Activated T-cell treated with anti-CD3 and anti-CD28 coated beads for 4 hours (primary cell): Measurements from ENCODE around the gene IMPACT.

ENCODE experiments used
- DNase-seq: peaks from one replicate; pipeline ENCODE4 v3.0.0-alpha.2; 2020

IMPACT gene

DNA sequence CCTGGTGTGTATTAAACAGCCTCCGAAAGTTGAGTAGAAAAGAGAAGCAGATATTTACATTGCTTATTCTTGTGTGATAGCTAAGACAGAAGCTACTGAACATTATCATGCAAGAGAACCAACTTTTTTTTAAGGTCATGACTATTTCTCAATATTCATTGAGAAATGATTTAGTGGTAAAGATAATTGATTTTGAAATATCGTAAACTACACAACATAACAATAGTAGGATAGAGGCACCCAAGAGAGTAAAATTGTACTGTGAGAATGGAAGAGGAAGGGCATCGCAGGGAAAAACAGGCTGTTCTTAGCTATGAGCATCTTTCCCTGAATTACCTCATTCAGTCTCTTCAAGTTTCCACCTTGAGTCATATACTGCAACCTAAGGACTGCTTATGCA, 59.2 kb downstream of the IMPACT start:
- no peak for DNase-seq

DNA sequence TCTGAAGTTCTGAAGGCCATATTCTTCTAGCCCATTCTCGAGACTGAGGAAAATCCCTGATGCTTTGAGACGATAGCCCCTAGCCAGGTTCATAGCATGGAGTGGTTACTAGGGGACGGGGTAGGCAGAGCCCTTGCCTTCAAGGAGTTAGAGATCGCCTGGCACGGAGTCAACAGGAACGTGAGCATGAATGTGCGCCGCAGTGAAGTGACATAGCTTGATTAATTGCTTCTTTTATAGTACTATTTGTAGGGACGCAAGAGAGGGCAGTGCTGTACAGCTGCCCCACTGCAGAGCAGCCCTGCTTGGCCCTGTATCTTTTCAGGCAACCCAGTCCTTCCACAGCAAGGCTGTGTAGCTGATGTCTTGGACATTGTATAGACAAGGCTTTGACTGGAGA, 60.2 kb downstream of the IMPACT start:
- DNase-seq: no peak

DNA sequence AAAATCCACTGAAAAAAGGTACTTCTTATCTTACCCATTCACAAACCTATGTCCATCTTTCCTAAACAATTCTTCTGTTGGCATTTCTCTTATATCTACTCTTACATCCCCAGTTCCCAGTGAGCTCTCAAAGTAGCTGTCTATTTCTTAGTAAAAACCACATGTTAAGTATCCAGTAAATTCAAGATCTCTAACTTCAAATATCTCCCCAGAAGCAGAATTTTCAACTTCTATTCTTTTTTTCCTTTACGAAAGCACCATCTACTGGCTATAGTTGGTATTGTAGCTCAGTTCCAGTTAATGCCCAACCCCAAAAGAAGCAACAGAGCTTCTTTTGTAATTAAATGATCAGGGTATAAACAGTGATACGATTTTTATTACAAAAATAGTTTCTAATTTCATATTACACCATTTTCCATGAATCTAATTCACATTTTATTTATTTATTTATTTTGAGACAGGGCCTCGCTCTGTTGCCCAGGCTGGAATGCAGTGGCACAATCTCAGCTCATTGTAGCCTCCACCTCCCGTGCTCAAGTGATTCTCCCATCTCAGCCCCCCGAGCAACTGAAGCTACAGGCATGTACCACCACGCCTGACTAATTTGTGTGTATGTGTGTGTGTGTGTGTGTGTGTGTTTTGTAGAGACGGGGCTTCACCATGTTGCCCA, 62.5 kb downstream of the IMPACT start:
- no peak for DNase-seq

DNA sequence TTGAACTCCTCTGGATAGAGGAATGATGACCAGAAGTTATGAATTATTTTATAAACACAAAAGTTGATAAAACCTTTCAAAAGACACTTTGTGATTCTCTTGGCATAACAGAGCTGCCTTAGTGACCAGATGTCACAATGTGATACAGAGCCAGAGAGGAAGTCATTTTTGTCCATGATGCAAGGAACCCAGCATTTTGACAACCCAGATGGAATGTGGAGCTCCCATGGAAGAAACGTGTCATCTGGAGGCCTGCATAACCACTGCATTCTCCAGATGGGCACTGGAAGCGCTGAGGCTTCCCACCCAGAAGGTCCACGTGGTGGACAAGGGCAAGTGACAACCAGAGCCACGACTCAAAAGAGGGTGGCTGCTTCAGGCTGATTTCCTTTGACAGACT, 64.1 kb downstream of the IMPACT start:
- DNase-seq: no peak

DNA sequence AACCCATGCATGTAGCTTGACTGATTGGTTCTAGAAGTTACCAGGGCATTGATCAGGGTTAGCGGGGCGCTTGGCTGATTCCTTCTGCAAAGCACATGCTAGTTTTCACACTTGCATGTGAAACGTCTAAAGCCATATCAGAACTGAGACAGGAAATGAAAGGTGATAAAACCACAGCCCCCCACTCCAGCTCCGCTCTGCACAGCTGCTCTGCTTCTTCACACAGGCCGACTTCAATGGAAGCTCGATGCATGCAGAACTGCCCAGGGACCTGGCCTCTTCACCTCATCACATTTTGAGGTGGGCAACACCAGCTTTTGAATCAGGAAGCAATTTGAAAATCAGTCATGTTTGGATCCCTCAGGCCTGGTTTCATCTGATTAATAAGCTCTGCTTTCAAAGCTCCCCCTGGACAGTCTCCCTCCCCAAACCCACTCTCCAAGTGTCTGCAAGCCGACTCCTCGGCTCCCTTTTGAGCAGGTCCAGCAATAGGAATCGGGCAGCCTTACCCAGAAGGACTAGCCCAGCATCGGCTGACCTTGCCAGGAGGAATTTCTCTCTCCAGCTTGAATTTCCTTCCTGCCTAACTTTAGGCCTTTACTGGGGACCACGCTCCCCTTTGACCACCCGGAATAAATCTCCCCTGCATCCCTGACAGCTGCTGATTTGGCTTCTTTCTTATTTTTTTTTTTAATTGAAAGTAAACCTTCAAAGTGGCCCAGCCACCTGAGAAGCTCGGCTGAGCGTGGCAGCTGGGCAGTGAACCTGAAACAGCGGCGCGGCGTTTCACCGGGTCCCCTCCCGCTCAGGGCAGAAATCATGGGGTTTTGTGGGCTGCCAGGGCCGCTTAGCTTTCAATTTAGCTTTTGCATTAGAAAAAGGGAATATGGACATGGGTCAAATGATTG, 65.7 kb downstream of the IMPACT start:
- no peak for DNase-seq

DNA sequence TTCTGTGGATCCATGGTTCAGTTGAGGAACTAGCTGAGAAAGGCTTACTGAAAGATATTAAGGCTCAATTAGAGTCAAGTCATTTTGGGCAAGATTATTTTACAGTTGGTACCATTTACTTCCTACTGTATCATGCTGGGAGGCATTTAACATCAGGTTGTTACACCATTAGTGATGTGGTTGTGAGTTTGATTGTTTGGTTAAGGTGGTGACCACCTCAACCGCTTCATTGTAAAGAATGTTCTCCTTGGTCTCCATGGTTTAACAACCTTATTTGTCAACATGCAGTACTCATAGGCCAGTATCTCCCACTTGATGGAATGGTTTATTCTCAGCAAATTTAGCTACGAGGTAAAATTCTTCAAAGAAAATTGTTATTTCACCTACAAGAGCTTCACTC, 68.1 kb downstream of the IMPACT start:
- no peak for DNase-seq

DNA sequence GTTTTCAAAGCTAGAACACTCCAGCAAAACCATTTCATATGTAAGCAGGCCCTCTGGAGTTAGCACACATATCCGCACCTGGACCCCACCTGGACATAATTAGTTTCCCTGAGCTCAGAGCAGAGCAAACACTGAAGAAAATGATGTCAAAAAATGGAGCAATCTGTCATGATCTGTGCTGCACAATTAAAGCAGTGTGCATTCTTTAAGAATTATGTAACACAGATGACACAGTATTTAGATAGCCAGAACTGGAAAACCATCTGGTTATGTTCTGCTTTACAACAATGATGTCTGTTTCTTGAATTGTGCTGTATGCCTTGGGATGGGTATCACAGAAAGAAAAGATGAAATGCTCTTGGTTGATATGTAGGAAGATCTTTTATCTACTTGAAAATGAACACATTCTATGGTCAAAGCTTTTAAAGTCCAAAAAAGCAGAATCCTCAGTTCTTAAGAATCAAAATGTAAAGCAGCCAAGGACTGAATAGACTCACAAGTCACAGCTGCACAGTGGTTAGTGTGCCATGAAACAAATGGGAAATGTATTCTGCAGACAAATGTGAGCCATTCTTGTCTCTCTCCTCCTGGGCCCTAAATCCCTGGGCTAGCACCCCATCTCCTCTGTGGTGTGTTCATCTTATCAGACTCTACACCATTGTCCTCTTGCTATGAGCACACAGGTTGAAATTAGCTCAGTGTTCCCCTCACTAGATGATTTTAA, 70.7 kb downstream of the IMPACT start:
- DNase-seq: no peak

DNA sequence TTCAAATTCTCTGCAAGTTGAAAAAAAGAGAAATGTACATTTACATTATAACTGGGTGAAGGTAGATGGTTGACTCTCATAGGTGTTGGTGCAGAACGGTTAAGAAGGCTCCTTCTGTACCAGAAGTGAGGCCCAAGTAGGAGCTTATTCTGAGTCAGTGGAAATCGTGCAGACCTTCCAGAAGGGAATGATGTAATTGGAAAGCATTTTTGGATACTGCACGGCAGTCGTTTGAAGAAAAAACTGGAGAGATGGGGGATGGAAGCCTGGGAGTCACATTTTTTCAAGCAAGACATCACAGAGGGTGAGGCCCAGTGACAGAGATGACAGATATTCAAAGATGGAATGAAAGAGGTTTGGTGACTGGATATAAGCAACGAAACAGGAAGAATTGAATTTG, 73.3 kb downstream of the IMPACT start:
- no peak for DNase-seq

DNA sequence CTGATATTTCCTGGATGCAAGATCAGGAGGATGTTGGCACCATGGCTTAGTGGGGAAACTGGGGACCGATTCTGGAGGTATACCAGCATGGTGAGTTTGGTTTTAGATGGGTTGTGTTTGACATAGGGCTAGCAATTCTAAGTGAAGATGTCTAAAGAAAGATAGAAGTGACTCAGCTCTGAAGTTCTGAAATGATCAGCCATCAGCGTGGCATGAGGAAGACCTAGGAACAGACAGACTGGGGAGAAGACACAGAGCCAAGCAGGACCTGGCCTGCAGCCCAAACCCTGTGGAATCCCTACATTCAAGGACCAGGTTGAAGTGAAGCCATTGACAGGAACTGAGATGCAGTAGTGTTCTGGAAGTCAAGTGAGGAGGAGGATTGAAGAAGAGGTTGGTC, 73.7 kb downstream of the IMPACT start:
- DNase-seq: no peak

DNA sequence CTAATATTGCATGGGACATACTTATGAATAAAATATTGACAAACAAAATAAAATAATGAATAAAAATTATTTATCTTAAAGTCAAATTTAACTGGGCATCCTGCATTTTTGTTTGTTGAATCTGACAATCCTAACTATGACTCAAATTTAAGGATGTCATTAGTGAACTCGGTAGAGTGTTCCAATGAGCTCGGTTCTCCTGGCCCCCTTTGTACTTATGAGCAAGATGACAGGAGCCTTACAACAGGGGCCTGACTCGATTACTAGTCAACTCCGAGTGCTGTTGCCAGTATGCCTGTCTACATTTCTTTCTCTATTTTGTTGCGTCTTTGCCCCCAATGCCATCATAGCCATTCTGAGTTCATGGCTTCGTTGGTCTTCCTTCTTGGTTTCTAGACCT, 74.3 kb downstream of the IMPACT start:
- no peak for DNase-seq

DNA sequence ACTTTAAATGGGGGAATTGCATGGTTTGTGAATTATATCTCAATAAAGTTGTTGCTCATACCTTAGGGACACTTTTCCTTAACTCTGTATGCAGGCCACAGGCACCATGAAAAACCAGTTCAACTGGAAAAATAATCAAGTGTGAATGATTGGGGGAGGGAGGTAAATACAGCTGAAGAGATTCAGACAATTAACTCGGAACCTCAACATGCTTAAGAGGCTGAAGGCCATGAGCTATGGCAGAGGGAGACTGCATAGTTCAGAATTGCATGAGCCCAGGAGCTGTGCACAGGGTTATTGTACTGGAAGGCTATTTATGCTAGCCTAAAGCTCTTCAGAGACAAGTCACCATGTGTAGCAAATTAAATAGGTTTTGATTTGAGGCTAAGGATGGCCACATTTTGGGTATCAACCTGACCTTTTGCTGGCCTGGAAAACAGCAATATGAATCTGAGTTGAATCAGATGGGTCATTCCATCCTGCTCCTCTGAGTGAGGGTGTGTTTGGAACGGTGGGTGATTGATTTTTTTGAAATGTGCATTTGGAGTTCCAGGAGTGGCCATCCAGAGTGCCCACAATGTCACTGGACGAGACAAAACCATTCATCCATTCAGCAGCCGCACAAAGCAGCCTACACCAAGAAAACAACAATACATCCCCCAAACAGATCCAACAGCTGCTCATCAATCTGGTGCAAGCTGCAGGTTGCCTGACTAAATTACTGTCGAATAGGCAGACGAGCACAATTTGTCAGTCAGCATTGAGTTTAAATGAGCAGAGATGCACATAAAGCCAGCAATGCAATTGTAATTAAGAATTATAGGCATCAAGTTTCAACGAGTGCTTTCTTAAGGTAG, 76.4 kb downstream of the IMPACT start:
- no peak for DNase-seq
